Calu3 (cell line): ENCODE data around the gene IGF2BP2. TPM values are rescaled to one million over a fixed set of nuclear protein-coding genes. Genes with fewer than 3 reads are reported as not detected.

Experiments
- BruUV-seq: library from RNA; stranded (reverse); fragments of 400-500 nt; replicated peaks from 2 replicates; lab custom pipeline; 2021; lab: Mats Ljungman, UMichigan
- CTCF ChIA-PET: fragments of 300-600 bp; sonication (Branson Sonifier 250); formaldehyde crosslinking; loops from one replicate; lab custom pipeline; 2022; ENCODE audit warnings: antibody characterized with exemption; lab: Charles Lee
- DNase-seq: peaks from one replicate; pipeline ENCODE4 v3.0.0; 2022
- H3K27ac Mint-ChIP-seq: one replicate; pipeline ENCODE4 v1.8.0; 2022; ENCODE audit warnings: mixed read lengths; ENCODE audit not compliant: unreplicated experiment
- H3K27me3 Mint-ChIP-seq: one replicate; pipeline ENCODE4 v1.8.0; 2022; ENCODE audit warnings: mixed read lengths; ENCODE audit not compliant: unreplicated experiment
- H3K36me3 Mint-ChIP-seq: one replicate; pipeline ENCODE4 v1.8.0; 2022; ENCODE audit warnings: mild to moderate bottlenecking, moderate library complexity, mixed read lengths; ENCODE audit not compliant: insufficient read depth, unreplicated experiment
- H3K4me1 Mint-ChIP-seq: one replicate; pipeline ENCODE4 v1.8.0; 2022; ENCODE audit warnings: mild to moderate bottlenecking, low read depth, mixed read lengths; ENCODE audit not compliant: unreplicated experiment
- H3K4me3 Mint-ChIP-seq: one replicate; pipeline ENCODE4 v1.8.0; 2022; ENCODE audit warnings: mild to moderate bottlenecking, low read depth, moderate library complexity, mixed read lengths; ENCODE audit not compliant: unreplicated experiment
- H3K9me3 Mint-ChIP-seq: one replicate; pipeline ENCODE4 v1.8.0; 2022; ENCODE audit warnings: low read depth, mixed read lengths; ENCODE audit not compliant: unreplicated experiment
- CTCF ChIP-seq: fragments of 200-600 bp; IDR thresholded peaks from one replicate; pipeline ENCODE4 v1.8.0; 2022; ENCODE audit warnings: antibody characterized with exemption; ENCODE audit not compliant: unreplicated experiment
- intact Hi-C: fragments of 100-400 bp; cut with micrococcal nuclease; formaldehyde crosslinking; loops from one replicate; pipeline ENCODE4 v1.10.0; 2022; ENCODE audit not compliant: unreplicated experiment
- total RNA-seq: library from RNA; stranded (reverse); gene quantifications from 2 replicates; pipeline ENCODE4 v1.2.3, GENCODE V29; 2022

IGF2BP2 gene
- total RNA-seq, 1 experiment from 2014 or later, result 156 TPM

- H3K4me1 Mint-ChIP-seq, result peaks cover 86% of the 10 kb centered on the region
- CTCF ChIA-PET, result interaction anchor here (0.5 to 2.0 kb wide), 8 partner anchors 10 to 263 kb away, joined by 3 to 8 read pairs (median 4); no protein-coding TSS in a partner anchor
- TF ChIP-seq CTCF, result no peak
- intact Hi-C loops, result loop anchor here (5.0 kb wide), 1 partner anchor 103 kb away; no protein-coding TSS in a partner anchor
- no peaks in the 10 kb centered on the region for H3K27me3 Mint-ChIP-seq
- no peaks in the 10 kb centered on the region for H3K9me3 Mint-ChIP-seq
- peak overlapping the region; percentile 59 for H3K27ac Mint-ChIP-seq
- BruUV-seq, result no TSS peak
- H3K4me3 Mint-ChIP-seq, result no peak overlapping the region
- H3K36me3 Mint-ChIP-seq, result peaks cover 7% of the 10 kb centered on the region
- DNase-seq, result no peak
Observed at GRCh38 chr3:185764980-185765370, 59.9 kb downstream of the IGF2BP2 start.

- DNase-seq, result peak; percentile 33
- H3K27ac Mint-ChIP-seq, result no peak overlapping the region
- H3K4me1 Mint-ChIP-seq, result peaks cover 86% of the 10 kb centered on the region
- CTCF ChIA-PET, result interaction anchor here (0.5 to 2.0 kb wide), 10 partner anchors 9 to 264 kb away, joined by 3 to 8 read pairs (median 3); no protein-coding TSS in a partner anchor
- no TSS peak for BruUV-seq
- H3K4me3 Mint-ChIP-seq, result no peak overlapping the region
- no peaks in the 10 kb centered on the region for H3K27me3 Mint-ChIP-seq
- H3K9me3 Mint-ChIP-seq, result no peaks in the 10 kb centered on the region
- intact Hi-C loops, result no loop called here
- no peak for TF ChIP-seq CTCF
- H3K36me3 Mint-ChIP-seq, result peaks cover 7% of the 10 kb centered on the region
Observed at GRCh38 chr3:185764163-185764979, 60.5 kb downstream of the IGF2BP2 start.

GRCh38 chr3:185763347-185764005 lies 61.4 kb downstream of the IGF2BP2 start:
- H3K9me3 Mint-ChIP-seq, result no peaks in the 10 kb centered on the region
- CTCF ChIA-PET, result interaction anchor here (1.0 to 2.0 kb wide), 2 partner anchors 24 to 59 kb away, joined by 3 to 8 read pairs; no protein-coding TSS in a partner anchor
- intact Hi-C loops, result no loop called here
- H3K27me3 Mint-ChIP-seq, result no peaks in the 10 kb centered on the region
- no TSS peak for BruUV-seq
- DNase-seq, result no peak
- H3K36me3 Mint-ChIP-seq, result peaks cover 14% of the 10 kb centered on the region
- no peak for TF ChIP-seq CTCF
- no peak overlapping the region for H3K4me3 Mint-ChIP-seq
- H3K27ac Mint-ChIP-seq, result peak overlapping the region; percentile 1
- peaks cover 88% of the 10 kb centered on the region for H3K4me1 Mint-ChIP-seq

- CTCF ChIA-PET, result interaction anchor here (0.5 to 3.3 kb wide), 3 partner anchors 8 to 62 kb away, joined by 3 to 17 read pairs (median 7); no protein-coding TSS in a partner anchor
- BruUV-seq, result no TSS peak
- peak overlapping the region; percentile 58 for H3K27ac Mint-ChIP-seq
- H3K27me3 Mint-ChIP-seq, result no peaks in the 10 kb centered on the region
- peaks cover 11% of the 10 kb centered on the region for H3K9me3 Mint-ChIP-seq
- H3K4me3 Mint-ChIP-seq, result peak overlapping the region; percentile 10
- no peak for TF ChIP-seq CTCF
- intact Hi-C loops, result no loop called here
- no peak for DNase-seq
- H3K4me1 Mint-ChIP-seq, result peaks cover 100% of the 10 kb centered on the region
- H3K36me3 Mint-ChIP-seq, result peaks cover 29% of the 10 kb centered on the region
Observed at GRCh38 chr3:185760550-185760949, 64.3 kb downstream of the IGF2BP2 start.
